NCI-H1092 treated with DMSO at 0.1 percent for 48 hours (cell line): ENCODE data around the gene CFAP97.
"Not testable (repeated sequence)": the region's sequence is repeated elsewhere in the genome, so short reads cannot be mapped to it uniquely, and the experiment has no call there.

ENCODE experiments used
- DNase-seq: peaks from one replicate; lab custom pipeline; 2025; lab: John Stamatoyannopoulos, UW

CFAP97 gene

DNA sequence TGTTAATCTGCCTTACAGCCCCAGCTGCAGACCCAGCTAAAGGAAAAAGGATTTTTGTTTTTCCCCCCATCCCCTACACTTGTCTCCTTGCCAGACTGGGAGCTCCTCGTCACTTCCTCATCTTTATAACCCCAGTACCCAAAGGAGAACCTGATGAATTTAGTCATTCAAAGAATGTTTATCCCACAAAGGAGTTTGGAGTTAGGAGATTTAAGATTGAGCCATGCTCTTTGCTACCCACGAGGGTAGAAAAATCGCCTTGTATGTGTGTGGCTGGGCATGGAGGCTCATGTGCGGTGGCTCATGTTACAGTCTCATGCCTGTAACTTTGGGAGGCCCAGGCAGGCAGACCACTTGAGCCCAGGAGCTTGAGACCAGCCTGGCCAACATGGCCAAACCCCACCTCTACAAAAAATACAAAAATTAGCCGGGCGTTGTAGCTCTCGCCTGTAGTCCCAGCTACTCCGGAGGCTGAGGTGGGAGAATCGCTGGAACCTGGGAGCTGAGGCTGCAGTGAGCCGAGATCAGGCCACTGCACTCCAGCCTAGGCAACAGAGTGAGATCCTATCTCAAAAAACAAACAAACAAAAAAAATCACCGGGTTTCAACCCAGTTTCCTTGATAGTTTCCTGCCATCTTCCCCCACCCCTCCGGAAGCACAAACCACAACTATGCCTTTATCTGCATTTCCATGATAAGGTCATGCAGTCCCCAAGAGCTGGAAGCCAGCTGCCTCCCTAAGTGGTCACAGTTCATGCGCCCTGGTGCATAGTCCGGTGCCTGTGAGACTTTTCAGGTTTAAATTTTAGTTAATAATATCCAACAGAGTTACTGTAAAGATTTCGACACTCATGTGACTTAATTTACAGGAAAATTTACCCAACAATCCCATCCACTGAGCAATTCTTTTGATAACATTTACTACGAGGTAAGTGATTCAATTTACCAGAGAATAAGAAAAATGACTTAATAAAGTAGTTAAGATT lies 1.5 kb downstream of the CFAP97 start:
- no peak for DNase-seq

DNA sequence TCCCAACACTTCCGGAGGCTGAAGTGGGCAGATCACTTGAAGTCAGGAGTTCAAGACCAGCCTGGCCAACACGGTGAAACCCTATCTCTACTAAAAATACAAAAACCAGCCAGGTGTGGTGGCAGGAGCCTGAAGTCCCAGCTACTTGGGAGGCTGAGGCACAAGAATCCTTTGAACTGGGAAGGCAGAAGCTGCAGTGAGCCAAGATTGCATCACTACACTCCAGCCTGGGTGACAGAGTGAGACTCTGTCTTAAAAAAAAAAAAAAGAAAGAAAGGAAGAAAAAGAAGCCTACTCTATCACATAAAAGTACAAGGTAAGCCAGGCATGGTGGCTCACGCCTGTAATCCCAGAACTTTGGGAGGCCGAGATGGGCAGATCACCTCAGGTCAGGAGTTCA lies 5.6 kb downstream of the CFAP97 start:
- DNase-seq = not testable (repeated sequence)

DNA sequence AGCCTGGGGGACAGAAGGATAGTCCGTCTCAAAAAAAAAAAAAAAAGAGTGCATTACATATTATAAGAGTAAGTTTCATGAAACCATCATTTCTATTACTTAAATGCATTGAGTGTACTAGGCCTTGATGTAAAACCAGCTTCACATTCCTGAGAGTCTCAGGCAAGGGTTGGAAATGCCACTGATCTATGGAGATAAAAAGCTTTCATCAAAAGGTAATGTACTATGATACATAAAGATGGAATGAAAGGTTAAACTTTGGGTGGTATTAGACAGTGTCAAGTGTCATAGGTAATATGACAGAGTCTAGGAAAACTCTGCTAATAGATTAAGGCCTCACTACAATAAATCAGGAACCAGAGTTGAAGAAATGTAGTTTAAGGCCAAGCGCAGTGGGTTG lies 7.4 kb downstream of the CFAP97 start:
- no peak for DNase-seq

DNA sequence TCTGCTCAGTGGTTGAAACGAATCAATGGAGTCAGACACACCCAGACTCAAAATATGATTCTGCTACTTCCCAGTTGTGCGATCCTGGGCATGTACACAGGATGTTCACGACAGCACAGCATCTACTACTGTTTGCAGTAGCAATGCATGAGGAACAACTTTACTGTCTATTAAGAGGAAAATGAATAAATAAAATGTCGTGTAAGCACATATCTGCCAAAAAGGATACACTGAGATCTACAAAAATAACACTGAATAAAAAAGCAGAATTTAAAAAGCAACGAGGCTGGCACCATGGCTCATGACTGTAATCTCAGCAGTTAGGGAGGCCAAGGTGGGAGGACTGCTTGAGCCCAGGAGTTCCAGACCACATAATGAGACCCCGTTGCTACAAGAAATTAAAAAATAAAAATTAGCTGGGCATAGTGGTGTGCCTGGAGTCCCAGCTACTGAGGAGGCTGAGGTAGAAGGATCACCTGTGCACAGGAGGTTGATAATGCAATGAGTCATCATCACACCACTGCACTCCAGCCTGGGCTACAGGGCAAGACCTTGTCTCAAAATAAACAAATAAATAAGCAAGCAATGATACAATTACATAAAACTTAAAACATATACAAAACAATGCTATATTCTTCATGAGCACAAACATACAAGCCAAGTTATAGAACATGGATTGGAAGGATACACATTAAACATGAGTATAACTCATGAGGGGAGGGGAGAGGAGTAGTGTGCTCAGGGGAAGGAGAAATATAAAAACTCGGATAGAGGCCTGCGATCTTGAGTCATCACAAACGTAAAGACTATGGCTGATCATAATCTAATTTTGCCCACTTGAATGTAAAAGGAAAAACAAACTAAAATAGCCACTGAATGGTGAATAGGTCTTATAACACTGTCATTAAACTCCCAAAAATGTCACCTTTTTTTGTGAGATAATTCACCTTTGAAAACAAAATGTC lies 8.6 kb downstream of the CFAP97 start:
- no peak for DNase-seq

DNA sequence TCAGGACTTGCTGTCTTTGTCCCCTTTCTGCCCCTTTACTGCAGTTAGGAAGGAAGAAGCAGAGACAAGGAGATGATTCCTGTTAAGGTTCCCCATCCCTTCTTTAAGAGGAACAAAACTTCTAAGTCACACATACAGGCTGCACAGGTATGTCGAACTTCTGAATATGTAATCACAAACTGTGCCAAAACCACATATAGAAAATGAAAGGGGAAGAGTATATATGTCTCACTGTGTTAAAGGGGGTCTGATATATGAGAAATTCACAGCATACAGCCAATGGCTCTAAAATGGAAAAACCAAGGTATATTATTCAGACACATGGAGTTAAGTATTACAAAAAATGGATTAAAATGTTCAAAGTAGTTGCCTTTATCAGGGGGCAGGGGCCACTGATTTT lies 11.7 kb downstream of the CFAP97 start:
- DNase-seq = no peak

DNA sequence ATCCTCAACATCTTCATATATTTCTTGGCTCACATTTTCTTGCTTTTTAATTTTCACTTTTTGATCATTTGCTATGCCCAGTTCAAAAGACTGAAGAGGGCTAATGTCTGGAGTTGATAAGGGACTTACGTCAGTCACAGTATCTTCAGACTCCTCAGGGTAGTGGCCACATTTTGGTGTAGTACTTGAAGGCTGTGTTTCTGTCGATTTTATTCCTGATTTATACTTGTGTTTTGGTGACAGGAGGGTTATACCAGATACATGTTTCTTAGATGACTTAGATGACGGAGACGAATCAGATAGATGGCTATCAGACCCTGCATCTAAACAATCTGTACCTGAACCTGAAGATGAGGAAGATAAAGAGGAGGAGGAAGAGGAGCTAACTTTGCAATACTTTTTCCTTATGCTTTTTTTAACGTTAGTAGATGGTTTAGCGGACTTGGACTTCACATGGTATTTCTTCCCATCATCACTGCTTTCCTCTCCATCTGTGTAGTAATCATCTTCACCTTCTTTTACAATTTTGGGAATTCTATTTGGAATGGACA lies 13.4 kb downstream of the CFAP97 start:
- no peak for DNase-seq

DNA sequence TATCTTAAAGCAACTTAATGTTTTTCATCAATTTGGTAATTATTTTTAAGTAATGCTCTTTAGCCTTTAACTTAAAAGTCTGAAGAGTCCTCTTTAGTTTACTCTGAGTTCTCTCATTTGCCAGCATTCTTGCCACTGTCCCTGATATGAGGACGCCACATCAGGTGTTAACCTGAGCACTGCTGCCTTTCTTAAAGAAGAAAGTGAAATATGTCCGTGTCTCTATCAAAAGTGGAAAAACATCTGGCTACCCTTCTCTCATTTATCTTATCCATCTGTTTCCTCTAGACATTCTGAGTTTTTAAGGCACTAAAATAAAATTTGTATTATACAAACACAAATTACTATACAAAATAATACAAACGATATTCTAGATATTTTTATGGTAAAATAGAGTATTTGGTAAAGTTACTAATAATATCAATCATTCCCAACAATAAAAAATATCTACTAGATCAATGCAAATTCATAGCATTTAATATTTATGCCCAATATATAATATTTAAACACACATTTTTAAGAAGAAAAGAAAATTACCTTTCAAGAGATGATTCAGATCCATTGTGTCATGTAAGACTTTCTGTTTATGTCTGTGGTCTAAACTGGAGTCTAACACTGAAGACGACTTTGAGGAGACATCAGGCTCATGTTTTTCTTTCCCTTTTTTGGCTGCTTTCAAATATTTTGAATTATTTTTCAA lies 14.0 kb downstream of the CFAP97 start:
- no peak for DNase-seq

DNA sequence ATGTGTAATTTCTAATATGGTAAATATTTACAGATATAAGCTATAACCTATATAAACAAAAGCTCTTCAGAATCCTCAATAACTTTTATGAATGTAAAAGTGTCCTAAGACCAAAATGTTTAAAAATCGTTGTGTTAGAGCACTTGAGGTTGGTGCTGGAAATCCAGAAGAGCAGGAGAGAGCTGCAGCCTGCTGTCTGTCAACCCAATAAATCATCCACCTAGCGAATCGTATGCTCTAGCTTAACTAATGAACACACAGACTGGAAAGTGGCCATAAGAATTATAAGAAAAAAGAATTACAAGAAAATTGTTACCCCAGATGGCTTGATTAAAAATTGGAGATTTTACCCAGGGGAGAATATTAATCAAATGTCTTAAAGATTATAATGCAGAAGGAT lies 17.0 kb downstream of the CFAP97 start:
- DNase-seq = no peak

DNA sequence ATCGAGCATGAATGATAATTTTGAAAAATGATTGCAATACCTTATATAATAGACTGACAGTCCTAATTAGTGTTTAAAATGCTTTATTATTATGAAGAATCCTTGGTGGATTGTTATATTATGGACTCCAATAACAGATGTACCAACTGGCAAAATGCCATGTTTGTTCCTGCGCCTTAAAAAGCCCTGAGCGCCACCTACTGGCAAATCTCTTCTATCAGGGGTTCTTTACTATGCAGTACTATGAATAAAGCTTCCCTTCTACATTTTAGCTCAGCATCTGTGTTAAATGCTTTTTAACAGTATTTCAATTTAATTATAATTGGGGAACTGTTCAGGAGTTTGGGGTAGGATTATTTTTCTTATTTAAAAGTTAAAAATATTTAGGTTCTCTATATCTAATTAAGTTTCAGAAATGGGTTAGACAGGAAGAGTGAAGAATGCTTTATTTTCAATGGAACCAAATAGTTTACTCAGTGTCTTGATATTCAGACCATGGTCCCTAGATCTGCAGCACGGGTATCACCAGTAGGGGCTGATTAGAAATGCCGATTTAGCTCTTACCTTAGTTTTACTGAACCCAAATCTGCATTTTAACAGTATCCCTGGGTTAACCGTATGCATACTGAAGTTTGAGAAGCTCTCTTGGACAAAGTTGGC lies 20.0 kb downstream of the CFAP97 start:
- peak; percentile 90 for DNase-seq

DNA sequence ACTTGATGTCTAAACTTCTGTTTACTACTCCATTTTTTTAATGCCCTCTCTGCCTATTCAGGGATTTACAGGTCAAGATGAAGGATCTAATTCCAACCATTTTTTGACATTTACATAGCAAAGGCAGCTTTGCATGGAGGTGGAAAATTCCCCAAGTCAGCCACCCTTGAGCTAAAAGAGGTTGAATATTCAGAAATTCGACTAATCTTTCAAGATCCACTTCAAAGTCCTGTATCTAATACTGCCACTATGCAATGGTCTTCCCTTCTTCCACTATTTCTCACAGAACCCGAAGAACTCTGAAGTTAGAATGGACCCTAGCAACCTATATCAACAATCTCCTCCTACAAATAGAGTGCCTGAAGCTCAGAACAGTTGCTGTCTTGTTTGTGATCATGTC lies 21.6 kb downstream of the CFAP97 start:
- DNase-seq = no peak

DNA sequence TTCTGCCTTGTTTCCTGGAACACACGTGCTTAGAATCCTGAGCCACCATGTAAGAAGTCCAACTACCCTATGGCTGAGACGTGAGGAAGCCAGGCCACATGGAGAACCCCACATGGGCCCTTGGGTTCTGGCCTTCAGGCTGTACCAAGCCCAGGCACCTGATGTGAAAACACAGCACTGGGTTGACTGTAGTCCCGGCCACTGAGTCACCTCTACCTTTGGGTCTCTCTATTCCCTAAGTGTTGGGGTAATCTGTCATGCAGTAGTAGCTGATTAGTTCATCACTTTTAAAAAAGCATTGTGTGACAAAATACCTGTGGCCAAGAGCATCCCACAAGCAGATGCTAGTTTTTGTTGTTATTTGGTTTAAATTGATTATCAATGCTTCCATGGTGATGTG lies 24.3 kb downstream of the CFAP97 start:
- no peak for DNase-seq

DNA sequence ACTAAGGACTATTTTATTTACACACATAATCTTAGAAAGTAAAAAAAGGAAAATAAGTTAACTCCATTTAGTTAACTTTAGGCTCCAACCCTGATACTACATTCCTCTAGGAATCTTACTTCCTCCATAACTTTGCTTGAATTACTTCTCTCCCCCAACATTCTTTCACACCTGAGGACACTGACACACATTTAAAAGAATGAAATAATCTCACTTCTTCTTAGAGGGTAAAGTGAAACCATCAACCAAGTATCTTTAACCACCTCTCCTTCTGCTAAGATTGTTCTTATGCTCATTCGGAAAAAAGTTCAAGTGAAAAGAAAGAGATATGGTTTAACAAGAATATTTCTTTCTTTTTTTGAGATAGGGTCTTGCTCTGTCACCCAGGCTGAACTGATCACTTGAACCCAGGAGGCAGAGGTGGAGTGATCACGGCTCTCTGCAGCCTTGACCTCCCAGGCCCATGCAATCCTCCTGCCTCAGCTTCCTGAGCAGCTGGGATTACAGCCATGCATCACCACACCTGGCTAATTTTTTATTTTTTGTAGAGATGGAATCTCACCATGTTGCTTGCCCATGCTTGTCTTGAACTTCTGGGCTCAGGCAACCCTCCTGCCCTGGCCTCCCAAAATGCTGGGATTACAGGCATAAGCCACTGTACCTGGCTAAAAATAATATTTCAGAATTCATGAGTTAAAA lies 32.3 kb downstream of the CFAP97 start:
- DNase-seq = no peak

DNA sequence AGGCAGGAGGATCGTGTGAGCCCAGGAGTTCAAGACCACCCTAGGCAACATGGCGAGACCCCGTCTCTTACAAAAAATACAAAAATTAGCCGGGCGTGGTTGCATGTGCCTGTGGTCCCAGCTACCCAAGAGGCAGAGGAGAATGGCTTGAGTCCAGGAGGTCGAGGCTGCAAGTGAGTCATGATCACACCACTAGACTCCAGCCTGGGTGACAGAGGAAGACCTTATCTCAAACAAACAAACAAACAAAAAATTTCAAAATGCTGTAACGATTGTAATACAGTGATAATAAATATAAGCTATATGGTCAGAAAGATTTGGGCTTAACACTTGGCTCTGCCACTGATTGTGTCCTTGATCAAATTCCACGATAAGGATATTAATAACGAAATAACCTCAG lies 36.6 kb downstream of the CFAP97 start:
- DNase-seq = no peak

DNA sequence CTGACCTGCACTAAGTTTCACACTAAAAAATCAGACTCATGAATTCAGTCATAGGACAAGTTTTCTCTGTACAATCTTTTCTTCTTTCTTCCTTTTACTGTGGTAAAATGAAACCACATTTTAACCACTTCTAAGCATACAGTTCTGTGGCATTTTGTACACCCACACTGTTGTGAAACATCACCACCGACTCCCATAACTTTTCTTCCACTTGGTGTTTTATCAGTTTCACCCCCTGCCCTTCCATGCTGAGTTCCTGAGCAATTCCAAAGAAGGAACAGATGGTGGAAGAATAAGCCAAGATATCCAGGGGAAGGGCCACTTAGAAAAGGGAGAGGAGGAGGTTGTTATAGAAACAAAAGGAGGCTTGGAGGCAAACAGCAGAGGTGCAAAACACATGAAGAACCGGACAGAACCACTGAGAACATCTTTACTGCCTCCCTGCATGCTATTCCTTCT lies 38.2 kb downstream of the CFAP97 start:
- no peak for DNase-seq

DNA sequence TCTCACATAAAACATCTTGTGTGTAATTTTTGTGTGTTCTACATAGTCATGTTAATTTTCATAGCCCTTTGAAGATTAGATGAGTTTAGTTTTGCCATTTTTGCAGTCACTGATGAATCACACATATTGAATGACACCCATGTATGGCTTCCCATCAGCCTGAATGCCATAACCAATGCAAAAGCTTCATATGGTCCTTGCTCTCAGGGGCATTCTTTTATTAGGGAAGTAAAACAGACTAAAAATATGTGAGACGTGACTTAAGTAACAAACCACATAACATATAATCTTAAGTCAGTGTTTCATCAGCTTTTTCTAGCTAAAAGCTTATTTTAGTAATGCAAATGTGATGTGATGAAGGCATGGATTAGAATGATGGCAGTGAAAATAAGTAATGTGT lies 52.5 kb downstream of the CFAP97 start:
- no peak for DNase-seq

DNA sequence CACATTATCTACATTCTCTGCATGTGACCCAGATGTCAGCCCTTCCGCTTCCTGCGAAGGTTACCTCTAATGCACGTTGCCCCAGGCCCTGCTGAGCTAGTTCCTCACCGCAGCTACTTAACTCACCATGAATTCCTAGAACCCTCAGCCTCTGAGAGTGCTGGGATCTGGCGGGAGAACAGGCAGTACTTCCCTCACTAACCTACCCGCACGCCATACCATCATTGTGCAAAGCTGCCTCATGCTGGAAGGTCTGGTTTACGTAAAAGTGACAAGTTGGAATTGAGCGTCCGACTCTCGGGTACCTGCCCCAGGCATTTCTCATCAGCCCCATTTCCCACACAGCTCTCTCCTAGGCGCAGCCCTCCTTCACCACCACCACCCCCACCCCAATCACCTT lies 54.4 kb downstream of the CFAP97 start:
- DNase-seq = no peak

DNA sequence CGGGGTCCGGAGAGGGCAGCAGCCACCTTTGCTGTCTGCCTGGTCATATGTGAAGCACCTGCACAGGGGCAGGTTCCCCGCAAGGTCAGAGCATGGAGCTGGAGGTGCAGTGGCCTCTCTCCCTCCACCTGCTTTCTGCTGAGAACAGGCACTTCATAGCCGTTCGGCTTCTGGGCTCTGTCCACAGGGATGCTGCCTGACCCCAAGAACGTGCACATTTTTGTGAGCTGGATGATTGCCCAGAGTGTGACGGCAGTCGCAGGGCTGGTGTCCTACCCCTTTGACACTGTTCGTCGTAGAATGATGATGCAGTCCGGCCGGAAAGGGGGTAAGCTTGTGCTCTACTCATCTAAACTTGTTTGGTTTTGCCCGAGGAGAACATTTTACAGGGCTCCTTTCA lies 58.2 kb downstream of the CFAP97 start:
- DNase-seq = no peak

DNA sequence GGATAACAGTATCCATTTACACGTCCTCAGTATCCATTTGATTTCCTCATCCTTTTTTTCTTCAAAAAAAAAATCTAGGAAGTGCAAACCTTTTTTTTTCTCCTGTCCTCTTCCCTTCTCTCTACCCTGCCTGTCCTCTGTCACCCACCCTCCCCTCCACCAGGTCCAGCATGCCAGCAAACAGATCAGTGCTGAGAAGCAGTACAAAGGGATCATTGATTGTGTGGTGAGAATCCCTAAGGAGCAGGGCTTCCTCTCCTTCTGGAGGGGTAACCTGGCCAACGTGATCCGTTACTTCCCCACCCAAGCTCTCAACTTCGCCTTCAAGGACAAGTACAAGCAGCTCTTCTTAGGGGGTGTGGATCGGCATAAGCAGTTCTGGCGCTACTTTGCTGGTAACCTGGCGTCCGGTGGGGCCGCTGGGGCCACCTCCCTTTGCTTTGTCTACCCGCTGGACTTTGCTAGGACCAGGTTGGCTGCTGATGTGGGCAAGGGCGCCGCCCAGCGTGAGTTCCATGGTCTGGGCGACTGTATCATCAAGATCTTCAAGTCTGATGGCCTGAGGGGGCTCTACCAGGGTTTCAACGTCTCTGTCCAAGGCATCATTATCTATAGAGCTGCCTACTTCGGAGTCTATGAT lies 59.1 kb downstream of the CFAP97 start:
- no peak for DNase-seq

DNA sequence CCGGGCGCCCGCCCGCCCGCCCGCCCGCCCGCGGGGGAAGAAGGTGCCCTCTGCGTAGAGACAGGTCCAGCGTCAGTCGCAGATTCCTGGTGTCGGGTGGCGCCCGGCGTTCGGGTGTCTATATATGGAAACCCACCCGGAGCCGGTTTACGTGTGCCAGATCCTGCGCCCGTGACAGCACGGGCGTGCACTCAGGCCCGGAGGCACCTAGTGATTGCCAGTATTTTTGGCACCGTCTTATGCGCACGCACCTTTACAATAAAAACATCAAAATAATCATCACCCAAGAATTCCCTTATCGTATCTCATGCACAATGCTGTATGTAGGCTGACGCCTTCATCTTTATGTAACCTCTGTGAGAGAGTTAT lies 60.2 kb downstream of the CFAP97 start:
- DNase-seq = peak; percentile 44
